OCI-LY1 (cell line): ENCODE data around the gene GRHL1.

ENCODE experiments used
- H2AFZ ChIP-seq: fragments of 200-600 bp; sonication (generic), shearing (Covaris generic); 2 replicates; pipeline ENCODE4 v1.6.0; 2014; ENCODE audit warnings: antibody characterized with exemption, mild to moderate bottlenecking, low read length
- H3F3A ChIP-seq: fragments of 200-600 bp; sonication (generic), shearing (Covaris generic); 2 replicates; pipeline ENCODE4 v1.6.0; 2014; ENCODE audit warnings: mild to moderate bottlenecking, antibody characterized with exemption, low read length, moderate library complexity; ENCODE audit not compliant: insufficient read depth
- H3K27ac ChIP-seq: fragments of 200-600 bp; sonication (generic); 2 replicates; pipeline ENCODE4 v1.5.1; 2014; ENCODE audit warnings: low read length, mixed run types, mild to moderate bottlenecking, low read depth; ENCODE audit not compliant: poor library complexity, severe bottlenecking
- H3K27me3 ChIP-seq: fragments of 200-600 bp; sonication (generic); 2 replicates; pipeline ENCODE4 v1.6.0; 2014; ENCODE audit warnings: antibody characterized with exemption, mild to moderate bottlenecking, low read length, moderate library complexity; ENCODE audit not compliant: insufficient read depth
- H3K36me3 ChIP-seq: fragments of 200-600 bp; sonication (generic); 2 replicates; pipeline ENCODE4 v1.6.1; 2014; ENCODE audit warnings: mild to moderate bottlenecking, antibody characterized with exemption, low read length, moderate library complexity, mixed read lengths; ENCODE audit not compliant: insufficient read depth
- H3K4me1 ChIP-seq: fragments of 200-600 bp; sonication (generic); 2 replicates; pipeline ENCODE4 v1.5.1; 2014; ENCODE audit warnings: mild to moderate bottlenecking, low read length, moderate library complexity; ENCODE audit not compliant: insufficient read depth, severe bottlenecking
- H3K4me2 ChIP-seq: fragments of 200-600 bp; sonication (generic), shearing (Covaris generic); 2 replicates; pipeline ENCODE4 v1.6.1; 2014; ENCODE audit warnings: low read length
- H3K4me3 ChIP-seq: fragments of 200-600 bp; sonication (generic); 2 replicates; pipeline ENCODE4 v1.5.1; 2014; ENCODE audit warnings: low read length, low read depth, mild to moderate bottlenecking, mixed read lengths; ENCODE audit not compliant: poor library complexity, severe bottlenecking
- H3K79me2 ChIP-seq: fragments of 200-600 bp; shearing (Covaris generic); 2 replicates; pipeline ENCODE4 v1.6.1; 2016; ENCODE audit warnings: mixed run types, low read length, mixed read lengths; ENCODE audit not compliant: insufficient read depth
- H3K9ac ChIP-seq: fragments of 200-600 bp; sonication (generic), shearing (Covaris generic); 2 replicates; pipeline ENCODE4 v1.6.1; 2014; ENCODE audit warnings: mild to moderate bottlenecking, low read length, mixed read lengths
- H3K9me2 ChIP-seq: fragments of 200-600 bp; sonication (generic), shearing (Covaris generic); 2 replicates; pipeline ENCODE4 v1.6.1; 2014; ENCODE audit warnings: low read depth, mild to moderate bottlenecking, low read length, mixed read lengths
- H3K9me3 ChIP-seq: fragments of 200-600 bp; shearing (Covaris generic); 2 replicates; pipeline ENCODE4 v1.6.1; 2014; ENCODE audit warnings: low read length, mixed read lengths
- H4K20me1 ChIP-seq: fragments of 200-600 bp; sonication (generic), shearing (Covaris generic); 2 replicates; pipeline ENCODE4 v1.6.0; 2016; ENCODE audit warnings: mild to moderate bottlenecking, low read length; ENCODE audit not compliant: insufficient read depth
- CTCF ChIP-seq: fragments of 200-600 bp; sonication (generic), shearing (Covaris generic); IDR thresholded peaks from 2 replicates; pipeline ENCODE4 v1.5.1; 2017; ENCODE audit warnings: mild to moderate bottlenecking, antibody characterized with exemption, low read length, moderate library complexity, mixed read lengths
- EZH2 ChIP-seq: fragments of 200-600 bp; sonication (generic), shearing (Covaris generic); IDR thresholded peaks from 2 replicates; pipeline ENCODE4 v1.8.0; 2017; ENCODE audit warnings: borderline replicate concordance, mixed run types, mild to moderate bottlenecking, antibody characterized with exemption, low read length, moderate library complexity, mixed read lengths

Gene GRHL1

GRCh38 chr2:10032746-10033105 is 81.2 kb downstream of the GRHL1 start:
- no peaks in the 10 kb centered on the region for H3K79me2 ChIP-seq
- no peak overlapping the region for H3K27ac ChIP-seq
- TF ChIP-seq EZH2 (no peak), CTCF (no peak)

GRCh38 chr2:10033251-10034006 is 81.9 kb downstream of the GRHL1 start:
- Histone ChIP-seq H3F3A (no peaks in the 10 kb centered on the region), H3K27ac (no peak overlapping the region), H3K9me3 (no peaks in the 10 kb centered on the region), H3K27me3 (0 out of 2 replicates have a peak, but pooled peaks cover 5% of the 10 kb centered on the region), H3K4me2 (no peak overlapping the region), H3K9ac (no peak overlapping the region), H4K20me1 (no peaks in the 10 kb centered on the region), H3K9me2 (no peaks in the 10 kb centered on the region), H3K79me2 (no peaks in the 10 kb centered on the region), H3K4me1 (no peaks in the 10 kb centered on the region), H2AFZ (no peak overlapping the region), H3K36me3 (no peaks in the 10 kb centered on the region), H3K4me3 (no peak overlapping the region)
- TF ChIP-seq CTCF (no peak), EZH2 (no peak)

More at GRCh38 chr2:10032746-10033105, 81.2 kb downstream of the GRHL1 start:
- no peaks in the 10 kb centered on the region for H3K9me2 ChIP-seq
- no peaks in the 10 kb centered on the region for H3F3A ChIP-seq
- H3K4me3 ChIP-seq: no peak overlapping the region
- no peak overlapping the region for H3K9ac ChIP-seq
- H3K27me3 ChIP-seq: 0 out of 2 replicates have a peak, but pooled peaks cover 5% of the 10 kb centered on the region
- H3K4me2 ChIP-seq: no peak overlapping the region
- no peaks in the 10 kb centered on the region for H4K20me1 ChIP-seq
- H3K9me3 ChIP-seq: no peaks in the 10 kb centered on the region
- no peaks in the 10 kb centered on the region for H3K36me3 ChIP-seq
- no peaks in the 10 kb centered on the region for H3K4me1 ChIP-seq
- H2AFZ ChIP-seq: no peak overlapping the region

GRCh38 chr2:10034333-10035052 is 83.0 kb downstream of the GRHL1 start:
- Histone ChIP-seq H3K4me3 (no peak overlapping the region), H3K9me2 (no peaks in the 10 kb centered on the region), H3K9ac (no peak overlapping the region), H2AFZ (no peak overlapping the region), H3K79me2 (no peaks in the 10 kb centered on the region), H3K4me2 (no peak overlapping the region), H3K27ac (no peak overlapping the region), H3K27me3 (0 out of 2 replicates have a peak, but pooled peaks cover 5% of the 10 kb centered on the region), H3K4me1 (no peaks in the 10 kb centered on the region), H3F3A (no peaks in the 10 kb centered on the region), H3K36me3 (no peaks in the 10 kb centered on the region), H3K9me3 (no peaks in the 10 kb centered on the region), H4K20me1 (no peaks in the 10 kb centered on the region)
- TF ChIP-seq EZH2 (no peak), CTCF (no peak)
